Urothelium cell line (cell line): ENCODE results near the gene PARVB.
A peak's percentile ranks its signal among the peaks of the same experiment; 100 is the strongest.
"Not testable (repeated sequence)": the region's sequence is repeated elsewhere in the genome, so short reads cannot be mapped to it uniquely, and the experiment has no call there.

ENCODE experiments used
- DNase-seq: peaks from one replicate; pipeline ENCODE4 v3.0.0; 2011; ENCODE audit warnings: low spot score, mixed read lengths
- FAIRE-seq: peaks from 2 replicates; lab custom pipeline; 2011; peaks lifted over from hg19 to GRCh38; lab: Jason Lieb, UNC

The PARVB gene

DNA sequence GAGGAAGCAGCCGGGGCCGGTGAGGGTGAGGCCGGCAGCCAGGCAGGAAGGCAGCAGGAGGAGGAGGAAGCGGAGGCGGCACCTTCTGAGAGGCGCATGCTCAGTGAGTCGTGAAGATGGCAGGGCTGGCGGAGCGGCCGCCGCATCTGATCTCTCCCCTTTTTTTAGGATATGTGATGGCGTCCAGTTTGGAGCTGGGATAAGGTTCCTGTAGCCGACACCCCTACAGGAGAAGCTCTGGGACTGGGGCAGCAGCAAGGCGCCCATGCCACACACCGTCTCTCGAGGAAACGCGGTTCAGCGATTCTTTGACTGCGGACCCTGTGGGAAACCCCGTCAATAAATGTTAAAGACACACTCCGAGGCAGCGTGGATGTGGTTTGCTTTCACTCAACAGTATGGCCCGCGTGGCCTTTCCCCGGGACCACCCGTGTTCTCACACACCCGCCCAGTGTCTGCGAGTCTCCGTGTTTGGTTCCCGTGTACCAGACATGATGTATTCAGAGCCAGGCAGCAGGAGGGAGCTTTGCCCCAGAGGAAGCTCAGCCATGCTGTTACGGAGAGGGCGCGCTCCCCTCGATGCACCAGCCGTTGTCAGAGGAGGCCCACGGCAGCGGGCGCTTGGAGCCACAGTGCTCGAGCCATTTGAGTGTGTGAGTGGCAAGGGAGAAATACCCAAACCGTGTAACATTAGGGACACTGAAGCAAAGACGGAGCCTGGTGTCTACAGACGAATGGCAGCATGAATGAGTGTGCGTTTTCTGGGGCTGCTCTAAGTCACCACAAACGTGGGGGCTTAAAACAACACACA, 27.7 kb upstream of the PARVB start:
- DNase-seq = no peak
- no peak for FAIRE-seq

DNA sequence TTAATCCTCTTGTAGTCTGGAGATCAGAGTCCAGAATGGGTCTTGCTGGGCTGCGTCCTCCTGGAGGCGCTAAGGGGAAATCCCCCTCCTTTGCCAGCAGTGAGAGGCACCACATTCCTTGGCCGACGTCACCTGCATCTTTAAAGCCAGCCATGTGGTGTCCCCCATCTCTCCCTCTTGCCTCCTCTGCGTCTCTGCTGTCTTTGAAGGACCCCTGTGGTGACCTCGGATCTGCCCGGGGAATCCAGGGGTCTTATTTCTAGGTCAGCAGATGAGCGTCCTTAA, 27.2 kb upstream of the PARVB start:
- FAIRE-seq (no peak), DNase-seq (no peak)

DNA sequence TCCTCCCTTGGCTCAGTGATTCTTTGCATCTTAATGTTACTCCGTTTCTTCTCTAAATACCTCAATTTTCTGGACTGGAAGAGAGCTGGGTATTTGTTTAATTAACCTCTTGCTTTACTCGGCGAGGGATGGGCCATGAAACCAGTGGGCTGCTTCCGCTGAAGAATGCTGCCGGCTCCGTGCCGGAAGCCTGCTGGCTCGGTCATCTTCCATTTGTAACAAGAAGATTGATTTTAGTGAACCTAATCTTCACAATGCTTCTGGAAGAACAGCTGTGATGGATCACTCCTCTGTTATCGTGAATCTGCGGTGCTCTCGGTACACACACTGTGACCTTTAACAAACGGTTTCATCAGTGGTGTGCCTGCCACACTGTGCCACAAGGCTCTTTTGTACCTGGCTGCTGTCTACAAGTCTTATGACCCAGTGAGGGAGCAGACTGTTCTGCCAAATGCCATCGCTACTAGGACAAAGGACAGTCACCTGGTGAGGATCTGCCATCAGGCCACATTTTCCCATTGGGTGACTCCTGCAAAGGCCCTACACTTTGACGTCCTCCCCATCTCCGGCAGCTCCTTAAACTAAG, 25.3 kb upstream of the PARVB start:
- FAIRE-seq (no peak), DNase-seq (no peak)

DNA sequence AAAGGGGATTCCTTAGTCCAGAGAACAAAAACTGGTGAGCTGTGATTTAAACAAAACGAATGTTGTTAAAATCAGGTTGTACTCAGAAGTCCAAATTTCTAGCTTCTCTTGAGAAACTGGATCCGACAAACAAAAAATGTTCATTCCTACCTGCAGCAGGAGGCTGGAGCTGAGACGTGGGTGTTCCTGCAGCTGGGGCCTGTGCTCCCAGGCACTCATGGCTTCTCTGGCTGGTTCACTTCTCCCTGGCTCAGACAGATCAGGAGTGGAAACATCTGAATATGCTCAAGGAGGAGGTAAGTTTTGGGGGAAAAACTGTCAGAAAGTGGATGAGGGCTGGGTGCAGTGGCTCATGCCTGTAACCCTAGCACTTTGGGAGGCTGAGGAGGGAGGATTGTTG, 24.7 kb upstream of the PARVB start:
- DNase-seq = no peak

DNA sequence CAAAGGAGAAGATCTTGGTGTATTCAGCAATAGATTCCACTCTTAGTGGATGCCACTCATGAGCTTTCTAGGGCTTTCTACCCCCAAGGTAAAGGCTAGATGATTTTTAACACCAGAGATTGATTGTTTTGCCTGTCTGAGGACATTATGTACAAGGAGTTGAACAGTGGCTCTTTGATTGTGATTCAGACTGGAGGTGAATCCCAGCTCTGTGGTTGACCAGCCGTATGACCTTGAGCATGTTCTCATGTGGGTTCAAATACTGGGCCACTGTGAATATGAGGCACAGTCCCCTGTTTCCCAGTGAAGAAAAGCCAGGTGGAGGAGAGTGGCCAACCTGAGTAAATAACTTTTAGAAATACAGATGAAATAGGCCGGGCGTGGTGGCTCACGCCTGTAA, 24.0 kb upstream of the PARVB start:
- DNase-seq (no peak), FAIRE-seq (no peak)

More for the DNA sequence above, 24.7 kb upstream of the PARVB start:
- FAIRE-seq = no peak

DNA sequence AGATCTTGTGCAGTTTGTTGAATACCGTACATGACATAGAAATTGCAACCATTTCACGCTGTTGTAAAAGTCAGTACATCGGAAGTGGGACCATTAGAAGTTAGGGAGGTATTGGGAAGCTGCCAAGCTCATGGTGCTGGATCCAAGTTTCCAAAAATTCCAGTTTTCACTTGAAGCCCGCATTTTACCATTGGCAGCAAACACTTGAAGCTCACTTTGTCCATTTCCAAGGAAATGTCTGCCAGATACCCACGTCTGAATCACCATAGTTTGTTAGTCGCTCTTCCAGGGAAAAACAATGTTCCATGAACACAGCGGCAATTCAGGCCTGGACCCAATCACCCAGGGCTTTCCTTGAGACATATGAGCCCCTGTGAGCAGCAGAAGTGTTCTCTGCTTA, 22.6 kb upstream of the PARVB start:
- FAIRE-seq = no peak

DNA sequence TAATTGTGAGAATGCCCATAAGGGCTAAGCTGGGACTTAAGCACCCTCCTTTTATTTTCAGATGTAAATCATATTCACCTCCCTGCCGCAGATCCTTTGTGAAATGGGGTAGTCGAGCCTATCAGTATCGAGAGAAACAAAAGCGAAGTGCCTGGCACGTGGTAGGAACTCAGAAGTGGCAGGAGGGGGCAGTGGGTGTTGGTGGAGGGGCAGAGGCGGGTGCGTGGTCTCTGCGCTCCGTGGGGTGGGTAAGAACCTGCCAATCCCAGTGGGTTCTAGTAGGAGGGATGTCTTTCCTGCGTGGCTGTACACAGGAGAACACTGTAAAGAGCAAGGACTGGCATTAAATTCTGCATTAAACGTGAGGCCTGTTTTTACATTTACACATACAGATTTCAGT, 21.8 kb upstream of the PARVB start:
- no peak for FAIRE-seq
- DNase-seq = no peak

More for the DNA sequence above, 22.6 kb upstream of the PARVB start:
- no peak for DNase-seq

DNA sequence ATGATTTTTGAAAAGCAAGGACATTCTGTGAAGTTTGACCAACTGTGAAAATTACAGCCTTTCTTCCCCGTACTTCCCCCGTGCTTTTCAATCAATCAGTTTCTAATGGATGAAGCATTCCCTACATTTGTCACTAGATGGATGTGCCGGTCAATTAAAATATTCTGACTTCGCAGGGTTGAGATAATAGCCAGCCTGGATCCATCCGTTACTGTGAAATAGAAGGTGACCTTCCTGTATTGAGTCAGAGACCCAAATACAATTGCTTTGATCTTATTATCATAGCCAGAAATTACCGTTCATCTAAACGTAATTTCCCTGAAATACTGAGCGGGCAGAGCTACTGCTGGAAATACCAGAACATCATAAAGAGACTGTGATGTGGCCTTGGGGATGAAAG, 21.1 kb upstream of the PARVB start:
- FAIRE-seq (no peak), DNase-seq (no peak)

DNA sequence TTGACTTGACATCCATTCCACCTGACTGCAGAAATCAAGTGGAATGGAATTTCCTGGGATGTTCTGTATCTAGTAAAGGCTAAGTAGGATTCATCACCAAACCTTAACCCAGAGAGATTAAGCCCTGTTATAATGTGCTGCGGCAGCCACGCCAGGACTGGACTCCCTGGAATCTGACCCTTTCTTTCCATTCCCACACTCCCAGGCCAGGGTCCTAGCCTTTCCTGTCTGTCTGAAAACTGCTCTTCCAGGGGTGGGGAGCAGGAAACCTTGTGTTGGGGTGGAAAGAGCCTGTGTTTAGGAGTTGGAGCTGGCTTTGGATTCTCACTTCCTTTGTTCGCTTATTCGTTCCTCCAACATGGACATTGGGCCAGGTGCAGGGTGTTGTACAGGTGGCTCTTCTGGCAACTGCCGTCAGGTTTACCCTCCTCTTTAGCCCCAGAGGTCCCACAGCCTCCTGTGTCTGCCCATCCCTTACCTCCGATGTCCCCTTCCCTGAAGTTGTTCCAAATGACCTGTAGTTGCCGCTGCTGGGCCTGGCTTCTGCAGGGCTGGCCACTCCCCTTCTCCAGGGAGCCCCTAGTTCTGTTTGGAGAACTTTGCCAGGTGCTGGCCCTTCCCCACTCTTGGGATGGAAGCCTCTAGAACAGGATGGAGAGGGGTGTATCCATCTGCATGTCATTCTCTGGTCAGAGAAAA, 20.5 kb upstream of the PARVB start:
- no peak for DNase-seq
- peak; percentile 35 for FAIRE-seq

DNA sequence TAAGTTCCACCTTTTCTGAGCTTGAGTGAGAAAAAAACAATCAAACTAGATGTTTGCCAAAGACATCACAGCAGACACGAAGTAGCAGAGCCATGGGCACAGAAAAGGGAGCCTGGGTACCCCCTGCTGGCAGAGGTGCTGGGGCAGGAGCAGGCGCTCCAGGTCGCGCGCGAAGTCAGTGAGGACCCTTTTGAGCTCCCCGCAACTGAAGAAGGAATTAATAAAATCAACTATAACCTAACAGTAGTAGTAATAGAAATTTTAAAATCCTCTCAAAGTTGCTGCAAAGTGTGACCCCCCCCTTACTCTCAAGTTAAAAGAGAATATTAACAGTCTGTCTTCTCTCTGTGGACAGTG, 20.0 kb upstream of the PARVB start:
- DNase-seq (no peak), FAIRE-seq (no peak)

DNA sequence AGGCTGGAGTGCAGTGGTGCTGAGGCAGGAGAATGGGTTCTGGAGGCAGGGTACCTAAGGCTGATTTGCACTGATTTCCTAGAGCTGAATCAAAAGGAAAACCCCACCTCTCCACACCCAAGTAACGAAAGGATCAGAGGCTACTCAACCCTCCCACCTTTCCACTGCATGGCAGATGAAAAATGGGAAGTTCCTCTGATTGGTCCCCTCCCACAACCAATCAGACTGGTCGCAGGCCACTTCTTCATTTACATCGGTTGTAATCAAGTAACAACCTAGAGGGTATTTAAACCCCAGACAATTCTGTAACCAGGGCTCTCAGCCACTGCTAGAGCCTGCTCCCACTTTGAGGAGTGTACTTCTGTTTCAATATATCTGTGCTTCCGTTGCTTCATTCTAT, 18.6 kb upstream of the PARVB start:
- FAIRE-seq (no peak), DNase-seq (no peak)

DNA sequence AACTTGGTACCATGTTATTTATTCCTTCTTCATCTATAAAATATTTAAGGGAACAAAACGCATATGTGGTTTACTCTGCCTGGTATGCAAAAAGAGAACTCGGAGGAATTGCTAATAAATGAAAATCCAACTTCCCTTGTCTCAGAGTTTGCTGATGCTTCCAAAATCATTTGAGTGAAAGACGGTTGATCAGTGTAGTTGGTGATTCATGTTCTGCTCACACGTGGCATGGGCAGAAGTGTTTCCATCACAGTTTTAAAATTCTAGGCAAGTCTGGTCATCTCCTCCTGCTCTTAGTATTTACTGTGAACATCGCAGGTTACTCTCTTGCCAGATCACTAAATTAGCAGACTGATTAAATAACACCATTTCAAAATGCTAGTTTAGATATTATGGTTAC, 11.9 kb upstream of the PARVB start:
- FAIRE-seq = no peak
- DNase-seq = no peak

DNA sequence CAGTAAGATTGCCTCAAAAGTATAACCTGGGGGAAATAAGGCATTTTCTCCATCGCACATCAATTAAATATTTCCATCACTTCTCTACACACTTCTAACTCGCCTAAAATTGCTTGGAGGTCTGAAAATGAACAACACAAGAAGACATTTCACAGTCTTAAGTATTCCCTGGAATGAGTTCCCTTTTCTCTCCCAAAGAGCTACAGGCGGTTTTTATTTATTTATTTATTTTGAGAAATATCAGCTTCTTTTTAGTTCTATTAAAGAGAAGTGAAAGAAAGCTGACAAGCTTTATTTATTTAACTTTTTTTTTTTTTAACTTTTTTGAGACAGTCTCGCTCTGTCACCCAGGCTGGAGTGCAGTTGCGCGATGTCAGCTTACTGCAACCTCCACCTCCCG, 11.5 kb upstream of the PARVB start:
- no peak for DNase-seq
- FAIRE-seq = no peak

DNA sequence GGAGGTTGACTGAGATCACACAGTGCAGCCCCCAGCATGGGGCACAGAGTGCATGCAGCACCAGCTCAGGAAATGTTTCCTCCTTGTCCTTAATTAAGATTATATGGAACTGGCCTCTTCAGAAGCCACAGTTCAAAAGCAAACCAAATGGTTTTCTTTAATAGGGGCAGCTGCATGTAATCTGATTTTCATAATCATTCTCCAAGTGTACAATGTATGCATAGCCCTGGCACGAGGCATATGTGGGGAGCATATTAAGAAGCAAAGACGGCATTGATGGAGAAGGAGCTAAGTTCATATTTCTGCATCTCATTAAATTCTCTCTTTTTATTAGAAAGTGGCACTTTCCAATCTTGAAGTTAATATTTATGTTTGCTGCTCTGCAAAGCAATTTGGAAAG, 9.9 kb upstream of the PARVB start:
- no peak for DNase-seq
- no peak for FAIRE-seq

DNA sequence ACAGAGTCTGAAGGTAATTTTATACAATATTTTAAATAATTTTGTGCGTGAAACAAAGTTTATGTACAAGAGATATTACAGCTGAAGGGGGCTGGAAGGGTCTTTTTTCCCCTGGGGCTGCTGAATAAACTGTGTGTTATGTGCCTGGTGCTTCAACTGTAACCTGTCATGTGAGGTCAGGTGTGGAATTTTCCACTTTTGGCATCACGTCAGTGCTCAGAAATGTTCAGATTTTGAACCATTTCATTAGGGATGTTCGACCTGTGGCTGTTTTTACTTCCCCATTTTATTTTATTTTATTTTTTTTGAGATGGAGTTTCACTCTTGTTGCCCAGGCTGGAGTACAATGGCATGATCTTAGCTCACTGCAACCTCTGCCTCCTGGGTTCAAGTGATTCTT, 7.5 kb upstream of the PARVB start:
- FAIRE-seq, DNase-seq: not testable (repeated sequence)

DNA sequence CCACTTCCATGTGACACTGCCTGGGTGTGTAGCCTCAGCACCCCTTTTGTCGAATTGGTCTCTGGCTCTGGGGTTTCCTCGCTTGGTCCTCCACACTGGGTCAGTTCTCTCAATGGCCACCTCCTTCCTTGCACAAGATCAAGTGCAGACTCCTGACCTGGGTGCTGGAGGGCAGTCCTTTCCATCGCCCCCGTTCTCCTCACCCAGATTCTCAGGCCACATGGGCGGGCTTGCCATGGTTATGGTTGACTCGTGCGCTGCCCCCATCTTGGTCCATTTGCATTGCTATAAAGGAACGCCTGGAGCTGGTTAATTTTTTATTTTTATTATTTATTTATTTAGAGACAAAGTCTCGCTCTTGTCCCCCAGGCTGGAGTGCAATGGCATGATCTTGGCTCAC, 5.5 kb upstream of the PARVB start:
- FAIRE-seq (no peak), DNase-seq (no peak)

DNA sequence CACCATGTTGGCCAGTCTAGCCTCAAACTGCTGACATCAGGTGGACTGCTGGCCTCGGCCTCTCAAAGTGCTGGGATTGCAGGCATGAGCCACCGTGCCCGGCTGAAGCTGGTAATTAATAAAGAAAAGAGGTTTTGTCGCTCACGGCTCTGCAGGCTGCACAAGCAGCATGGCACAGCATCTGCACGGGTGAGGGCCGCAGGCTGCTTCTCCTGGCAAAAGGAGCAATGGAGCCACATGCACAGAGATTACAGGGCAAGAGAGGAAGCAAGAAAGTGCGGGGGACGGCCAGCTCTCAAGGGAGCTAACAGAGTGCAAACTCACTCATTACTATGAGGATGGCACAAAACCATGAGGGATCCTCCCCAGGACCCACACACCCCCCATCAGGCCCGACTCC, 4.7 kb upstream of the PARVB start:
- no peak for FAIRE-seq

DNA sequence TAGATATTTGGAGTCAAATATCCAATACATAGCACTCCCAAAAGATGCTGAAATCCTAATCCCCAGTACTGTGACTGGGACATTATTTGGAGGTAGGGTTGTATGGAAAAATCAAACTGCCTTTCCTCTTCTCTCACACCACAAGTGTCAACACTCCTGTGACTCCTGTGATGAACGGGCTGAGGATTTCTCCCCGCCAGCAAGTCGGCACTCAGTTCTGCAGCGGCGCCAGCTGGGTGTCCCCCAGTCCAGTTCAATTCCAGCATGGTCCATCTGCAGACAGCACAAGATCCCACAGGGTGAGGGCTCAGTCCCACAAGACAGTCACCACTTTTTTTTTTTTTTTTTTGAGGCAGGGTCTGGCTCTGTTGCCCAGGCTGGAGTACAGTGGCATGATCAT, 4.3 kb upstream of the PARVB start:
- no peak for DNase-seq
- FAIRE-seq = no peak

More for the DNA sequence above, 4.7 kb upstream of the PARVB start:
- no peak for DNase-seq

DNA sequence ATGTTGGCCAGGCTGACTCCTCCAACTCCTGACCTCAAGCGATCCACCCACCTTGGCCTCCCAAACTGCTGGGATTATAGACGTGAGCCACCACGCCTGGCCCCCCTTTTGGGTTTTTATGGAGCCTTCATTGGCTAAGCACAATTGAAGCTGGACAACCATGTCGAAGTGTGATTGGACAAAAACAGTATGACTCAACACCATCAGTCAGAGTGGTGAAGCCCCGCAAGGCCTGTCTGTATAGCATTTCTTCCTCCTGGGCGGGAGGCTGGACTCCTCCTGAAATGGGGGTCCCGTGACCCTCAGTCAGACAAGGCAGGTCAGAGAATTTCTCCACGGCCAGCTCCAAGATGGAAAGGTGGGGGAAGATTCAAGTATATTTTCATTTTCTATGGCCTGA, 3.1 kb upstream of the PARVB start:
- DNase-seq = no peak
- FAIRE-seq = no peak

DNA sequence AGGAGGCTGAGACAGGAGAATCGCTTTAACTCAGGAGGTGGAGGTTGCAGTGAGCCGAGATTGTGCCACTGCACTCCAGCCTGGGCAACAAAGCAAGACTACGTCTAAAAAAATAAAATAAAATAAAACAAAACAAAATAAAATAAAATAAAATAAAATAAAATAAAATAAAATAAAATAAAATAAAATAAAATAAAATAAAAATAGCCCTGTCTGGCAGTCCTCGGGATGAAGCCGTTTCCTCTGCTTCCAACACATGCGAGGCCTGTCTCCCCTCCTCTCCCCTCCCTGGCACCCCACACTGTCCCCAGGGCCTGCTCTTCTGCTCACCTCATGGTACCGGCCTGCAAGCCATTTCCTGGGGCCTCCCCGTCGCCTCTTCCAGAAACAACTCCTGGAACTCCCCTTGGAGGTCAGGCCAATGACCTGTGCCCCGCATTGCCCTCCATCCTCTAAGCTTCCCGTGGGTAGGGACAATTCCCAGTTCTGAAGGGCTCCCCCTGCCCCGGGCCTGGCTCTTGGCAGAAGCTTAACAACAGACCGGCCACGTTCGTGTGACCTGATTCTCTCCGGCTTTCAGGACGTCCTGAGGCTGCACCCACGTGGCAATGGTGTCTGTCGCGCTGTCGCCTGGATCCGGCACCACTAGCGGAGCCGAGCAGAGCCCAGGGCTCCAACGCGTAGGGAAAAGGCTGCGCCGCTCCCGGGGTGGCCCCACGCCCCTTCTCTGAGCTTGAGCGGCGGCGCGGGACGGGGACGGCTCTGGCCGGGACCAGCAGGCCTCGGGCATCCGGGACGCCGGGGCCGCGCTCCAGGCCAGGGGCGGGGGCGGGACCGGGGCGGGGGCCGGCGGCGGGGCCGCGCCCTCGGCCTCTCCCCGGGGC, 456 bp upstream of the PARVB start:
- DNase-seq (peak; percentile 79), FAIRE-seq (peak; percentile 70)
